GM19455 (cell line): Measurements from ENCODE around the gene MSLN.

Experiments
- ATAC-seq: cut with Tn5 transposase; IDR thresholded peaks from one replicate; pipeline ENCODE4 v1.9.1; 2021; ENCODE audit not compliant: unreplicated experiment

MSLN gene

DNA sequence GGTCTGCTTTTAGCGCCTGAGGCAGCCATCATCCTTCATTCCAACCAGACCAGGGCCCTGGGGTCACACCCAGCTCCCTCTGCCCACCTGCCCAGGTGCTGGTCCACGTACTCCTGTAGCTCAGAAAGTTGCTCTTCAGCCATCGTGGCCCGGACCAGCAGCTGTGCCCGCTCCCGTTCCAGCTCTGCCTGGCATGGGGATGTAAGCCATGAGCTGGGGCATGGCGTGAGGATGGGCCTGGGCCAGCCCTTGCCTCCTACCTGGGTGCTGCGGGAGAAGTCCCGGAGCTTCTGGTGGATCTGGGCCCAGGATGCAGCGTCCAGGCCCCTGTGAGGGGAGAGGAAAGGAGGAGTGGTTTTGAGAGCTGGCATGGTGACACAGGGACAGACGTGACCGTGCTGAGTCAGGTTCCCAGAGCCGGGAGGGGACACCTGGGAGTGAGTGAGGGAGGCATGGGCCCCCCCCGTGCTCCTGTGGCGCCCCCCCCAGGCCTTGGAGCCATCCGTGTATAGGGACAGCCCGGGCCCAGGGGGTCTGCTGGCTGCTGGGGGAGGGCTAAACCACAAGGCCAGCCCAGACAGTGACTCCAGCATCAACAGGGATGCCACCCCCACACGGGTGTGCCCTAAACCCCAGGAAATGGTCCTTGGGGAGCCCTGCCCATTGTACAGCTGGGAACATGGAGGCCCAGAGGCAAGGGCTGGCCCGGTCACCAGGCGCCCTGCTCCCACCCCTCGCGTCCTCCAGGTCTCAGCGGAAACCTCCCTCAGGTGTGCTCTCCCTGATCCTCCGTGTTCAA is 37.5 kb upstream of the MSLN start:
- ATAC-seq, result no peak

- ATAC-seq, result no peak
These were observed 36.8 kb upstream of the MSLN start for GRCh38 chr16:723695-724094.

- no peak for ATAC-seq
These were observed 36.1 kb upstream of the MSLN start for GRCh38 chr16:724188-725040.

- no peak for ATAC-seq
These were observed 35.5 kb upstream of the MSLN start for GRCh38 chr16:725041-725376.

DNA sequence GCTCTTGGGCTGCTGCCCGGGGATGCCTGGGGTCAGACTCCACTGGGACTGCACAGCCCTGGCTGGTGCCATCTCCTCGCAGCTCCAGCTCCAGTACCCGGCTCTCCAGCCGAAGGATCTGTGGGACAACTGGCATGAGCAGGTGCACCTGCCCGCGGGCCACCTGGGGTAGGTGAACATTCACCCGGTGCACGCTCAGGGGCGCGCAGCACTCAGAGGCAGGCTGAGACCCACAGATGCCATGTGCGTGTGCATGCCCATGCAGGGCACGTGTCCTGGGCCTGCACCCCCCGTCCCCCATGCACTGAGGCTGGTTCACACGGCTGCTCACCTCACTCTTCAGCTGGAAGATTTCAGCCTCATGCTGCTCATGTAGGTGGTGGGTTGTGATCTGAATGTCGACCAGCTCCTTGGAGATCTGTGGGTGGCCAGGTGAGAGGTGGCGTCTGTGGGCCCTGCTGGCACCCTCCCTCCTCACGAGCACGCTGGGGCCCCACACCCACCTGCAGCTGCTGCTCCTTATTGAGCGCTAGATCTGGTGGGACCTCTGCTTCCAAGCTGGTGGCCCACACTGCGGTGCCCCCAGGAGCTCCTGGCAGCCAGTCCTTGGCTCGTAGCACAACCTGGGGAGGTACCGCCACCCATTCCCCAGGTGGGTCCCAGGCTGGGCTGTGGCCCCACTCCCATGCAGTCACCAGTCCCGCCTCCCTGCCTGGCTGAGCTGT is 34.9 kb upstream of the MSLN start:
- ATAC-seq, result no peak

GRCh38 chr16:726188-726437 is 34.4 kb upstream of the MSLN start:
- no peak for ATAC-seq

DNA sequence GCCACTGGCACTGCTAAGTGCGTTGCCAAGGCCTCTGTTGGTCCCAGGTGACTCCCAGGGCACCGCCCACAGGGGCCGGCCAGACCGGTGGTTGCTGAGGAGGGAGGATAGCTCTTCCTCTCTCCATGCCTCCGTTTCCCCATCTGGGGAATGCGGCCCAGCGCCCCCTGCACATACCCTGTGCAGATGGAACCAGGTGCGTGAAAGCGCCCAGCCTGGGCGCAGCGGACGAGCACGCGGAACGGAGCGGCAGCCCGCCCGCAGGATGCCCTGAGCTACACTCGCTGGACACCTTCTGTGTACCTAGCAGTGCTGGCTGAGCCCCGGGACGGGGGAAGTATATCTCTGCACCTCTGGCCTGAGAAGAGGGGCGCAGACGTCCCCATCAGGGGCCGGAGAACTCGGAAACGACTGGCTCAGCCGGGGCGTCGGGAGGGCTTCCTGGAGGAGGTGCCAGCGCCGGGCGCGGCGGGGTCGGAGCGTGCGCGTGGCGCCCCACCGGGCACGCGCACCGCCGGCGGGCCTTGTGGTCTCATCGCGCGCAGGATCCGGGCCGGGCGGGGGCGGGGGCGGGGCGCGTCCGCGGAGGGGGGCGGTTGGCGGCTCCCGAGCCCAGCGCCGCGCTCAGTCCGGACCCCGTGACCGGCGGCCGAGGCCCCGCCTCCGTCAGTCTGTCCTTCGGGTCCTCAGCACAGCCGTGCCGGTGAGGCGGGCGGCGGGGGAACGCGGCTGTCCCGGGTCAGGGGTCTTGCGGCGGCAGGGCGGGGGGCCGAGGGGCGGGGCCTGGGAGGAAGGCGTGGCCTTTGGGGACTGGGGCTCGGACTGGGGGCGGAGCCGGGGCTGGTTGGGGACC is 33.9 kb upstream of the MSLN start, which contains the start of the genes CCDC78 and HAGHL:
Gene CCDC78 (minus strand): TSS at position 6 of the 853 bp plus-strand sequence. CDS start 76 bp downstream, outside the sequence.
Gene HAGHL (plus strand): TSS at position 669 of the 853 bp plus-strand sequence. CDS start 404 bp downstream, outside the sequence.
- ATAC-seq, result no peak

- ATAC-seq, result no peak
These were observed 33.1 kb upstream of the MSLN start for GRCh38 chr16:727291-727977.

DNA sequence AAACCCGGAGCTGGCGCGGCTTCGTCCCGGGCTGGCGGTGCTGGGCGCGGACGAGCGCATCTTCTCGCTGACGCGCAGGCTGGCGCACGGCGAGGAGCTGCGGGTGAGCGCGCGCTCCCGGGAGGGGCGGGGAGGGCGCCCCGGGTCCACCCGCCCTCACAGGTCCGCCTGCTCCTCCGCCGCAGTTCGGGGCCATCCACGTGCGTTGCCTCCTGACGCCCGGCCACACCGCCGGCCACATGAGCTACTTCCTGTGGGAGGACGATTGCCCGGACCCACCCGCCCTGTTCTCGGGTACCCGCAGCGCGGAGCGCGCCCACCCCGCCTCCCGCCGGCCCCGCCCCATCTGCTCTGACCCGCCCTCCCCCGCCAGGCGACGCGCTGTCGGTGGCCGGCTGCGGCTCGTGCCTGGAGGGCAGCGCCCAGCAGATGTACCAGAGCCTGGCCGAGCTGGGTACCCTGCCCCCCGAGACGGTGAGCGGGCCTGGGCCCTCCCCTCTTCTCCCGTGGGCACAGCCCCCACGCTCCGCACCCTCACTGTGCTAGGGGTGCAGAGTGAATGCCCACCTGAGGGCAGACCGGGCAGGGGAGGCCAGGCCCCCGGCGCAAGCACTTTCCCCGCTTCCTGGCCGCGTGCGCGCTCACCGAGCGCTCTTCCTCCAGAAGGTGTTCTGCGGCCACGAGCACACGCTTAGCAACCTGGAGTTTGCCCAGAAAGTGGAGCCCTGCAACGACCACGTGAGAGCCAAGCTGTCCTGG is 32.2 kb upstream of the MSLN start:
- peak; percentile 38 for ATAC-seq

- ATAC-seq, result no peak
These were observed 31.4 kb upstream of the MSLN start for GRCh38 chr16:728890-729744.

DNA sequence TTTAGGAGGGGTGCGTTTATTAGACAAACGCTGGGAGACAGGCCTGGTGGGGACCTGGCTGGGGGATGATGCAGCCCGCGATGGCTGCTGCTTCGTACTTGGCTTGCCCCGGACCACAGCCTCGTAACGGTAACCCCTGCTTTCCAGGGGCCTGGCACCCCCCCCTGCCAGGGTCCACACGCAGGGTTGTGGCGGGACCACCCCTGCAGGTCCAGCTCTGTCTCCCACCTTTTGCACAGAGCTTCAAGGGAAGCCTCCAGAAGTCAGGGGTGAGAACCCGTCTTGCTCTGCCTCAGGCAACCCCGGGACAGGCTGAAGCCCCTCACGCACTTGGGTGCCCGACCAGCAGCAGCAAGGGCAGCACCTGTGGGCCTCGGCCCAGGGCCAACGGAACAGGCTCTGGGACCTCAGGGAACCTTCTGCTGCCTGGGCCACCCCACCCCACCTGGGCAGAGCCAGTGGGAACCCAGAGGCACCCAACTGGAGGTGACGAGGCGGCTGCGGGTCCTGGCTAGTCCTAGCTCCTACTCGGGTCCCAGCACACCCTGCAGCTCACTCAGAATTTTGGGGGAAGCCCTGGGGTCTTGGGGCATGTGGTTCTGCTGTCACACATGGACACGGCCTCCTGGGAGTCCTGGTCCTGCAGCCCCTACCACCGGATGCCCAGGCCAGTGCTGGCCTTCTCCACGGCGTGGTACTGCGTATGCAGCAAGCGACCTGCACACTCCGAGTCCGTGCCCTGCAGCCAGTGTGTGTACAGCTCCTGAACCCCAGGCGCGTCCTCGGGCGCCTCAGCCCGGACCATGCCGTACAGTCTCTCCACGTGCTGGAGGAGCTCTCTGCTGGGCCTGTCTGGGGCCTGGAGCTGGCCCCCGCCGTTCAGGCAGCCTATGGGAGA is 30.5 kb upstream of the MSLN start:
- ATAC-seq, result no peak

- no peak for ATAC-seq
These were observed 29.6 kb upstream of the MSLN start for GRCh38 chr16:730666-731509.

DNA sequence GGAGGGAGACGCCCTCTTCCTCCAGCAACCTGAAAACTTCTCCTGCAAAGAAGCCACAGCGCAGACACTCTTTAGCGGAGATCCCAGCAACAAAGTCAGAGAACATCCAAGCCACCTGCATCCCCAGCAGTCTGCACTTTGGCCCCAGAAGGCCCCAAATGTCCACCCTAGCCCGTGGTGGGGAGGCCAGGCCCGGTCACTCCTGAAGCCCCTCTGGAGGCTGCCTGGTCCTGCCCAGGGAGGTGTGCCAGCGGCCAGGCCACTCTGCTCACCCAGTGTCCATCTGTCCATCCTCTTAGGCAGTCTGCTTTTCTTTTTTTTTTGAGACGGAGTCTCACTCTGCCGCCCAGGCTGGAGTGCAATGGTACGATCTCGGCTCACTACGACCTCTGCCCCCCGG is 28.2 kb upstream of the MSLN start:
- no peak for ATAC-seq

DNA sequence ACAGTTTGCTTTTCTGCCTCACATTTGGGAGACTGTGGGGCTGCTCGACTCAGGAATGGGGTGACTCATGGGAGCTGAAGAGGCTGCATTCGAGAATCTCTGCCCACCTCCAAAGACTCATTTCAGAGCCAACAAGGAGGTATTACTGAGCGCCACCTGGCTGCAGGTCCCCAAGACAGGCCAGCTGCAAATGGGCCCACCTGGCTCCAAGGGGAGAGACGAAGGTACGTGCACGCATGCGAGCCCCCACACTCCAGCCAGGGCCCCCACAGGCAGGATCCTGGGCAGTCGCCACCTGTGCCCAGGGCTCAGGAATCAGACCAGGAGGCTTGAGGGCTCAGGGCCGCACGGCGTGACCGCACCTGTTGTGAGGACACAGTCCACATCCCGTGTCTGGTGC is 27.6 kb upstream of the MSLN start:
- no peak for ATAC-seq

DNA sequence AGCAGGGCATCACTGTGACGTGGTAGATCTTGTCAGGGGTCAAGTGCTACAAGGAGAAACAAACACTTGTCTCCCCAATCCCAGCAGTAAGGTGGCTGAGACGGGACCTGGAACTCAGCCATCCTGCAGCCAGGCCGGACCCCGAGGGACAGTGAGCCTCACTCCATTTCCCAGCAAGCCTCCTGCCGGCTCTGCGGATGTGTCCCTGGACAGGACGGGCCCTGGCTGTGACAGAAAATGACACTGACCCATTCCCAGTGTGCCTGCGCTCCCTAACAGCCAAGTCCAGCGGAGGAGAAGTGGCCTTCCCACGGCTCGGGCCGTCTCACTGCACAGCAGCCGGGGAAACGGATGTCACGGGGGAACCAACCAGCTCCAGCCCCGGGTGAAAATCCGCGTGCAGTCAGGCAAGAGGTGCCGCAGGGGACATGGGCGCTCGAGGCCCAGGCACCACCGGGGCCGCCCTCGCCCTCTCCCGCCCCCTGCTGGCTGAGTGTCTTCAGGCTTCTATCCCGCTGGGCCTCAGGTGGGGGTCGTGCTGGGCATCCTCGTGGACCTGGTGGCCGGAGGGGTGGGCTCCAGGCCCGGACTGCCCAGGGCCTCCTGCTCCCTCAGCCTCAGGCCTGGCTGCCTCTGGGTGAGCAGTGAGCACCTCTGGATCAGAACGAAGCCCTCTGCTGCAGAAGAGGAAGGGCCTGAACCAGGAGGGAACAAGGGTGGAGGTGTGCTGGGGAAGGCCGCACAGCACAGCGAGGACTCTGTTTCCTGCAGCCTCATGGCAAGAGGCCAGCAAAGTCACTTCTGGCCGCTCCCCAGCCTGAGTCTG is 26.9 kb upstream of the MSLN start:
- no peak for ATAC-seq
